NCI-H2227 treated with DMSO at 0.1 percent for 48 hours (cell line): ENCODE data around the gene RAX.

Experiments used
- DNase-seq: peaks from one replicate; lab custom pipeline; 2025; lab: John Stamatoyannopoulos, UW

The RAX gene

DNA sequence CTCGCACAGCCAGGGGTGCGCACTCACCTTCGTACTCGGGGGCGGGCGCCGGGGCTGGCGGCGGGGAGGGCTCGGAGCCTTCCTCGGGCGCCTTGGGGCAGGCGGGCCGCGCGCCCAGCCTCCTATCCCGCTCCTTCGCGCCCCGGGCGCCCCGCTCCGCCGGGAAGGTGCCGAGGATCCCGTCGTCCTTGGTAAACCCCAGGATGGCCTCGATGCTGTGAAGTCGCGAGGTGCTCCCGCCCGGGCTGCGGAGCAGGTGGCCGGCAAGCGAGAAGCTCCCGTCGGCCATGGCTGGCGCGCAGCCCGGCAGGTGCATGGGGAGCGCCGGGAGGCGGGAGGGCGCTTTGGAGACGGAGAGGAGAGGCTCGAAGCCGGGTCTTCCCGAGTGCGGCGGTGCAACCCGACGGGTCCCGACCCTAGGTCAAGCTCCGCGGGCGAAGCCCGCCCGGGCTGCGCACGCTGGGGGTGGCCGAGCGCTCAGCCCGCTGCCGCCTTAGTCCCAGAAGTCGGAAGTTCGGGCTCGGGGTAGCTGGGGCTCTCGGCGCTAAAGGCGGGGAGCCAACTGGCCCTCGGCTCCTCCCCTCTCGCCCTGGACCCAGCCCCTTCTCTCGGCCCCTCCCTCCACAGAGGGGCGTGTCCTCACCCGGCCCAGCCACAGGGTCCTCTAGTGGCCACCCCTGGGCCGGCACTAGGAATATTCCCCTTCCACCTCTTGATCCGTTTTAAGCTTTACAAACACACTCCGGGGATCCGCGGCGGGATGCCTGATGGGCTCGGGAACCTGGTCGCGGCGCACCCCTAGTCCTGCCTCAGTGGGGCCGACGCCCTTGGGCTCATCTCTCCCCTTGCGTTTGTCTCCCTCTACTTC is at the start of gene RAX:
RAX (minus strand) TSS at position 564 of the 868 bp plus-strand sequence; CDS start at position 316, 248 bp downstream.
- peak; percentile 32 for DNase-seq

- no peak for DNase-seq
Observed at GRCh38 chr18:59318460-59319050, 45.3 kb upstream of the RAX start, which contains the start of gene CPLX4. Gene CPLX4 (minus strand): TSS chr18:59318649. CDS start chr18:59318462, 187 bp downstream.

GRCh38 chr18:59311631-59312030 is 38.4 kb upstream of the RAX start:
- no peak for DNase-seq

- DNase-seq, result no peak
Observed at GRCh38 chr18:59308938-59309260, 35.6 kb upstream of the RAX start.

GRCh38 chr18:59308248-59308937 is 35.1 kb upstream of the RAX start:
- DNase-seq, result peak; percentile 91

GRCh38 chr18:59306640-59307039 is 33.4 kb upstream of the RAX start:
- no peak for DNase-seq

DNA sequence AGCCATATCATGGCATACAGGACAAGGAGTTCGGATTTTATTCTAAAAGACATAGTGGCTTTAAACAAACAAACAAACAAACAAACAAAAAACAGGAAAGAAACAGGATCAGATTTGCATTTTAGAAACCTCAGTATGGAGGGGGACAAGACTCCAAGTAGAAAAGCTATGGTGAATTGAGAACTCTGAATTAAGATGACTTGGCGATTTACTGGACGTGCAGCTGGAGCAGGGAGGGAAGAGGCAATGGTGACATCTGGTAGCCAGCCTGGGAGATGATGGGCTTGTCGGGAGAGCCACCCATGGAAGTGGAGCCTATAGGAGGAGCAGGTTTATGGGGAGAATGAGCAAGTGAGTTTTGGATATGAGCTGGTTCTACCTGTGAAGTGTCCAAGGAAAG is 32.0 kb upstream of the RAX start:
- DNase-seq, result no peak

DNA sequence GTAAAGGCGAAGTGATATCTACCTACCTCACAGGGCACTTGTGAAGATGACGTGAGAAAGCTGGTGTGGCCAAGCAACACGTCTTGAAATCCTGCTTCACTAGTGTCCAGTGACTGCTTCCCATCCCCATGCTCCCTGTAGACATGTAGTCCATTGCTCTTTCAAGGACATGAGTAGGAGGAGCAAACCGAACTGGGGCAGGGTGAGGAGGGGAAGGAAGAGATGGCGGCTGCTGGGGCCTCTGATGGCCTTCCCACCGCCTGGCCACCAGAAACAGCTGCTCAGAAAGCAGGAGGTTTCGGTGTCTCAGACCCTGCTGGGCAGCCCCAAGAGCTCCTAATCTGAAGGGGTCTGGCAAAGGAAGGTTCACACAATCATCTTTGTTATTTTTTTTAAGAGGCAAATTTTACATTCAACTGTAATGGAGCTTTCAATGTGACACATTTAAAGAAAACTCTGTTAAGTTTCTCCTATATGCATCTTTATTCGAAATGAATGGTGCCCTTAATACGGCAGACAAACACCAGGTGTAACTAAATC is 30.5 kb upstream of the RAX start:
- no peak for DNase-seq

GRCh38 chr18:59303006-59303405 is 29.8 kb upstream of the RAX start:
- DNase-seq, result no peak

GRCh38 chr18:59301929-59302328 is 28.7 kb upstream of the RAX start:
- no peak for DNase-seq

GRCh38 chr18:59300676-59301285 is 27.5 kb upstream of the RAX start:
- DNase-seq, result no peak

DNA sequence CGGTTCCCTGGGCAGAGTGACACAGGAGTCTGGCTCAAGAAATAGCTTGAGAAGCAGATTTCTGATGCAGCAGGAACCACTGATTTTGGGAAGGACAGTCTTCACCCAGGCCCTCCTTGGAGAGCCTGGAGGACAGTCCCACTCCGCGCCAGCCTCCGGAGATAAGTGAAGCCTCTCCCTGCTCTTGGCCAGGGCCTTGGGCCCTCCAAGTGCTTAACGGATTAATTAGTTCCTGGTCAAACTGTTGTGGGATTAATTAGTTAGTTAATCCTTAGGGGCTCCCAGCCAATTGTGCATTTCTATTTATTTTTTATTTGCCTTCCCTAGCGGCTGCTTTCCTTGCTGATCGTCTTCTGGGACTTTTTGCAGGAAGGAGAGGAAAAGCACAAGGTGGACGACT is 25.6 kb upstream of the RAX start:
- no peak for DNase-seq

GRCh38 chr18:59293317-59293716 is 20.1 kb upstream of the RAX start:
- no peak for DNase-seq

GRCh38 chr18:59286341-59286740 is 13.1 kb upstream of the RAX start:
- no peak for DNase-seq

- DNase-seq, result no peak
Observed at GRCh38 chr18:59282341-59282740, 9.1 kb upstream of the RAX start.

- no peak for DNase-seq
Observed at GRCh38 chr18:59279722-59280121, 6.5 kb upstream of the RAX start.

DNA sequence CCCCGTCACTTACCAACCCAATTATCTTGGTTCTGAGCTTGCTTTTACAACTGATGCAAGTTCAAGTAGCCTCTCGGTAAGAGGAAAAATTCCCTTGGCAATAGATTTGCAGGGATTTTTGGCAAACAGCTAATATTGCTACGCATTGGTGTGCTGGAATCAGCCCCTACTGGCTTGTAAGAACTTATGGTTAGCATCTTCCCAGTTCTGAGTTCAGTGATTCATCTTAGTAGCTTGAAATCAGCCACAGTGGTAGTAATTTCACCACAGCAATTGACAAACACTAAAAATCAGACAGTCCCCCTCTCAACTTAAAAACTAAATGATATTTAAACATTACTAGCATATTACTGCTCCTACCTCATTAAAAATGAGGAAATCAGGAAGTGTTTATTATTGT is 5.9 kb upstream of the RAX start:
- no peak for DNase-seq

GRCh38 chr18:59278793-59279192 is 5.5 kb upstream of the RAX start:
- no peak for DNase-seq

GRCh38 chr18:59276047-59276446 is 2.8 kb upstream of the RAX start:
- DNase-seq, result no peak

- DNase-seq, result no peak
Observed at GRCh38 chr18:59275406-59275949, 2.2 kb upstream of the RAX start.

GRCh38 chr18:59274533-59274928 is 1.3 kb upstream of the RAX start:
- no peak for DNase-seq
